ENCODE measurements around the gene ANKRD36B.
"Not testable (repeated sequence)": the region's sequence is repeated elsewhere in the genome, so short reads cannot be mapped to it uniquely, and the experiment has no call there.

Gene ANKRD36B

GRCh38 chr2:97495651-97496050 is 94.0 kb downstream of the ANKRD36B start:
- H3K4me3 ChIP-seq (ENCODE audit: low read length); H4K5ac ChIP-seq (ENCODE audit: low read length); H3K27me3 ChIP-seq (ENCODE audit: insufficient read depth, low read length, poor library complexity); H3K18ac ChIP-seq (ENCODE audit: low read length); H3K27ac ChIP-seq (ENCODE audit: low read depth, low read length); DNase-seq; H2AK5ac ChIP-seq (ENCODE audit: low read length); H2BK120ac ChIP-seq (ENCODE audit: low read depth, low read length); H3K4me1 ChIP-seq (ENCODE audit: control insufficient read depth, low read depth, low read length); H3K9ac ChIP-seq (ENCODE audit: low read length); H4K8ac ChIP-seq (ENCODE audit: low read depth, low read length); H3K4me2 ChIP-seq (ENCODE audit: low read length); H3K79me2 ChIP-seq (ENCODE audit: control insufficient read depth, insufficient read depth, low read length); H3K36me3 ChIP-seq (ENCODE audit: control insufficient read depth, insufficient read depth, low read length); H2BK5ac ChIP-seq (ENCODE audit: low read length); H3K79me1 ChIP-seq (ENCODE audit: low read length); H3K23ac ChIP-seq (ENCODE audit: low read length); H3K56ac ChIP-seq (ENCODE audit: low read length); H3K4ac ChIP-seq (ENCODE audit: low read depth, low read length); H2BK15ac ChIP-seq (replicated peaks; ENCODE audit: low read depth): not testable (repeated sequence)
- WGBS (ENCODE audit: extremely low coverage, insufficient coverage, low lambda C conversion rate) = no CpG with 5 or more reads among the region's 4 CpGs

- H3K9ac ChIP-seq (ENCODE audit: low read length); H3K36me3 ChIP-seq (ENCODE audit: control insufficient read depth, insufficient read depth, low read length); H3K4me3 ChIP-seq (ENCODE audit: low read length); H3K18ac ChIP-seq (ENCODE audit: low read length); H3K4me2 ChIP-seq (ENCODE audit: low read length); H3K79me2 ChIP-seq (ENCODE audit: control insufficient read depth, insufficient read depth, low read length); H3K56ac ChIP-seq (ENCODE audit: low read length); H4K5ac ChIP-seq (ENCODE audit: low read length); H3K79me1 ChIP-seq (ENCODE audit: low read length); H3K23ac ChIP-seq (ENCODE audit: low read length); H2AK5ac ChIP-seq (ENCODE audit: low read length); H3K4me1 ChIP-seq (ENCODE audit: control insufficient read depth, low read depth, low read length); H2BK120ac ChIP-seq (ENCODE audit: low read depth, low read length); H2BK15ac ChIP-seq (replicated peaks; ENCODE audit: low read depth); H2BK5ac ChIP-seq (ENCODE audit: low read length); H4K8ac ChIP-seq (ENCODE audit: low read depth, low read length); H3K27me3 ChIP-seq (ENCODE audit: insufficient read depth, low read length, poor library complexity); H3K27ac ChIP-seq (ENCODE audit: low read depth, low read length); H3K4ac ChIP-seq (ENCODE audit: low read depth, low read length): not testable (repeated sequence)
- peak; percentile 0 for DNase-seq
- whole genome bisulfite sequencing (ENCODE audit: extremely low coverage, insufficient coverage, low lambda C conversion rate) = no CpG with 5 or more reads among the region's 5 CpGs
These were observed 99.5 kb downstream of the ANKRD36B start for GRCh38 chr2:97490141-97490540.

Data from mesendoderm (in vitro differentiated cells).